ENCODE data around the gene SLC25A51. TPM values are rescaled to one million over a fixed set of nuclear protein-coding genes. Genes with fewer than 3 reads are reported as not detected.
A peak's percentile ranks its signal among the peaks of the same experiment; 100 is the strongest.

The SLC25A51 gene
- total RNA-seq, 4 donors from 2014 or later: 21.0 to 31.6 (median 26.1) TPM

GRCh38 chr9:37925006-37925405, 21.1 kb upstream of the SLC25A51 start:
- 87% methylated on average over 6 of the region's 6 CpGs for WGBS
- H3K27me3 ChIP-seq: no peaks in the 10 kb centered on the region
- no peak overlapping the region for H3K27ac ChIP-seq
- TF ChIP-seq POLR2AphosphoS5 (IDR thresholded peaks at IDR 0.05): no peak
- no peak for TF ChIP-seq EP300 (IDR thresholded peaks at IDR 0.05)
- TF ChIP-seq POLR2A (IDR thresholded peaks at IDR 0.05): no peak
- no peak for TF ChIP-seq CTCF (IDR thresholded peaks at IDR 0.05)
- H3K4me1 ChIP-seq: peaks cover 32% of the 10 kb centered on the region
- H3K36me3 ChIP-seq: no peaks in the 10 kb centered on the region
- DNase-seq (ENCODE audit: low spot score in 2 of 2): no peak
- H3K9me3 ChIP-seq: no peaks in the 10 kb centered on the region
- no peak overlapping the region for H3K4me3 ChIP-seq

GRCh38 chr9:37924538-37924937, 20.6 kb upstream of the SLC25A51 start:
- Histone ChIP-seq H3K9me3 (no peaks in the 10 kb centered on the region), H3K27me3 (no peaks in the 10 kb centered on the region), H3K36me3 (no peaks in the 10 kb centered on the region), H3K4me1 (peaks cover 32% of the 10 kb centered on the region), H3K27ac (no peak overlapping the region), H3K4me3 (no peak overlapping the region)
- TF ChIP-seq POLR2A (IDR thresholded peaks at IDR 0.05): no peak
- TF ChIP-seq EP300 (IDR thresholded peaks at IDR 0.05): no peak
- TF ChIP-seq POLR2AphosphoS5 (IDR thresholded peaks at IDR 0.05): no peak
- DNase-seq (ENCODE audit: low spot score in 2 of 2): no peak

- H3K36me3 ChIP-seq: no peaks in the 10 kb centered on the region
- peaks cover 27% of the 10 kb centered on the region for H3K4me1 ChIP-seq
- H3K27ac ChIP-seq: no peak overlapping the region
- H3K9me3 ChIP-seq: no peaks in the 10 kb centered on the region
- 84% methylated on average over 15 of the region's 25 CpGs for WGBS
- TF ChIP-seq EP300 (IDR thresholded peaks at IDR 0.05) (no peak), POLR2AphosphoS5 (IDR thresholded peaks at IDR 0.05) (no peak), CTCF (IDR thresholded peaks at IDR 0.05) (no peak), POLR2A (IDR thresholded peaks at IDR 0.05) (no peak)
- H3K27me3 ChIP-seq: no peaks in the 10 kb centered on the region
- DNase-seq (ENCODE audit: low spot score in 2 of 2): peak in 1 of 2 donors; percentile 38
- no peak overlapping the region for H3K4me3 ChIP-seq
Observed at GRCh38 chr9:37923796-37924427, 20.0 kb upstream of the SLC25A51 start.

- no peak overlapping the region for H3K27ac ChIP-seq
- peaks cover 24% of the 10 kb centered on the region for H3K4me1 ChIP-seq
- H3K9me3 ChIP-seq: no peaks in the 10 kb centered on the region
- DNase-seq (ENCODE audit: low spot score in 2 of 2): peak in 1 of 2 donors; percentile 40
- no peak overlapping the region for H3K4me3 ChIP-seq
- TF ChIP-seq EP300 (IDR thresholded peaks at IDR 0.05): no peak
- no peak for TF ChIP-seq CTCF (IDR thresholded peaks at IDR 0.05)
- no peak for TF ChIP-seq POLR2A (IDR thresholded peaks at IDR 0.05)
- TF ChIP-seq POLR2AphosphoS5 (IDR thresholded peaks at IDR 0.05): no peak
- peaks cover 4% of the 10 kb centered on the region for H3K36me3 ChIP-seq
- WGBS: 77% methylated on average over 14 of the region's 14 CpGs
- no peaks in the 10 kb centered on the region for H3K27me3 ChIP-seq
Observed at GRCh38 chr9:37923118-37923795, 19.3 kb upstream of the SLC25A51 start.

GRCh38 chr9:37922363-37923117, 18.6 kb upstream of the SLC25A51 start:
- H3K27me3 ChIP-seq: no peaks in the 10 kb centered on the region
- TF ChIP-seq POLR2A (IDR thresholded peaks at IDR 0.05) (no peak), CTCF (IDR thresholded peaks at IDR 0.05) (no peak), POLR2AphosphoS5 (IDR thresholded peaks at IDR 0.05) (no peak), EP300 (IDR thresholded peaks at IDR 0.05) (no peak)
- H3K4me3 ChIP-seq: no peak overlapping the region
- peaks cover 27% of the 10 kb centered on the region for H3K4me1 ChIP-seq
- peaks cover 4% of the 10 kb centered on the region for H3K36me3 ChIP-seq
- DNase-seq (ENCODE audit: low spot score in 2 of 2): peak in 1 of 2 donors; percentile 44
- no peak overlapping the region for H3K27ac ChIP-seq
- 48% methylated on average over 12 of the region's 13 CpGs for WGBS
- H3K9me3 ChIP-seq: no peaks in the 10 kb centered on the region
